ENCODE results near the gene NSUN7.

Gene NSUN7

GRCh38 chr4:40825014-40825838, 75.5 kb downstream of the NSUN7 start:
- no peak for DNase-seq

GRCh38 chr4:40826821-40827220, 77.1 kb downstream of the NSUN7 start:
- no peak for DNase-seq

- DNase-seq, result no peak
These were observed 78.0 kb downstream of the NSUN7 start for GRCh38 chr4:40827758-40828157.

- no peak for DNase-seq
These were observed 78.9 kb downstream of the NSUN7 start for GRCh38 chr4:40828661-40829060.

GRCh38 chr4:40829586-40829985, 79.8 kb downstream of the NSUN7 start:
- DNase-seq, result no peak

- DNase-seq, result no peak
These were observed 81.6 kb downstream of the NSUN7 start for GRCh38 chr4:40831146-40831907.

- DNase-seq, result no peak
These were observed 82.4 kb downstream of the NSUN7 start for GRCh38 chr4:40832175-40832574.

- DNase-seq, result no peak
These were observed 83.5 kb downstream of the NSUN7 start for GRCh38 chr4:40833212-40833611.

- no peak for DNase-seq
These were observed 87.5 kb downstream of the NSUN7 start for GRCh38 chr4:40837094-40837870.

GRCh38 chr4:40838742-40839141, 89.0 kb downstream of the NSUN7 start:
- no peak for DNase-seq

GRCh38 chr4:40840255-40840984, 90.7 kb downstream of the NSUN7 start:
- DNase-seq, result no peak

GRCh38 chr4:40840985-40841571, 91.3 kb downstream of the NSUN7 start:
- DNase-seq, result peak; percentile 24

GRCh38 chr4:40842318-40842717, 92.6 kb downstream of the NSUN7 start:
- DNase-seq, result no peak

- no peak for DNase-seq
These were observed 93.1 kb downstream of the NSUN7 start for GRCh38 chr4:40842725-40843423.

- DNase-seq, result no peak
These were observed 93.9 kb downstream of the NSUN7 start for GRCh38 chr4:40843696-40844095.

GRCh38 chr4:40844261-40844660, 94.5 kb downstream of the NSUN7 start:
- DNase-seq, result no peak

- no peak for DNase-seq
These were observed 95.5 kb downstream of the NSUN7 start for GRCh38 chr4:40845154-40845835.

GRCh38 chr4:40846532-40846931, 96.8 kb downstream of the NSUN7 start:
- DNase-seq, result no peak

GRCh38 chr4:40848251-40848650, 98.5 kb downstream of the NSUN7 start:
- no peak for DNase-seq

- DNase-seq, result no peak
These were observed 99.2 kb downstream of the NSUN7 start for GRCh38 chr4:40848940-40849339.

- DNase-seq, result no peak
These were observed 100.7 kb downstream of the NSUN7 start for GRCh38 chr4:40850496-40850895.

Measured in T1000 (cell line).